ENCODE data around the gene NDUFS8.

GRCh38 chr11:68013611-68014156, 16.8 kb upstream of the NDUFS8 start:
- no peak for TF ChIP-seq EZH2phosphoT487 (IDR thresholded peaks at IDR 0.05; ENCODE audit: insufficient read depth, low read depth)
- TF ChIP-seq EZH2 (IDR thresholded peaks at IDR 0.05; ENCODE audit: insufficient read depth, poor library complexity, severe bottlenecking): no peak
